ENCODE data around the gene UQCRH. TPM values are rescaled to one million over a fixed set of nuclear protein-coding genes. Genes with fewer than 3 reads are reported as not detected.
A peak's percentile ranks its signal among the peaks of the same experiment; 100 is the strongest.

Gene UQCRH
- total and polyA plus RNA-seq, 2 of the 13 experiments (the other 11 are each of a cell fraction or from before 2014, with no cell fraction given), result 548 to 556 TPM

GRCh38 chr1:46301406-46301807 lies 2.1 kb upstream of the UQCRH start (continued):
- TF ChIP-seq ZNF609 (CRISPR knock-in tag; IDR thresholded peaks at IDR 0.05; ENCODE audit: borderline replicate concordance) (no peak), NFAT5 (CRISPR knock-in tag; IDR thresholded peaks at IDR 0.05) (no peak), ZNF256 (CRISPR knock-in tag; conservative IDR thresholded peaks at IDR 0.05) (no peak), ZNF530 (CRISPR knock-in tag; IDR thresholded peaks at IDR 0.05; ENCODE audit: low read depth) (no peak), ZNF660 (CRISPR knock-in tag; IDR thresholded peaks at IDR 0.05; ENCODE audit: borderline replicate concordance, low read depth) (0 out of 2 replicates have a peak, but pooled peaks have one; percentile 15), ZSCAN21 (CRISPR knock-in tag; IDR thresholded peaks at IDR 0.05; ENCODE audit: borderline replicate concordance) (no peak), ZNF614 (CRISPR knock-in tag; IDR thresholded peaks at IDR 0.05; ENCODE audit: borderline replicate concordance) (no peak), ZNF574 (CRISPR knock-in tag; IDR thresholded peaks at IDR 0.05) (no peak), RORA (CRISPR knock-in tag; IDR thresholded peaks at IDR 0.05) (no peak), ERF (CRISPR knock-in tag; IDR thresholded peaks at IDR 0.05) (no peak), DPF2 (CRISPR knock-in tag; IDR thresholded peaks at IDR 0.05; ENCODE audit: borderline replicate concordance, low read depth) (no peak), POLR2AphosphoS5 (IDR thresholded peaks at IDR 0.05; ENCODE audit: low read depth, low read length) (0 out of 2 replicates have a peak, but pooled peaks have one; percentile 6), ZNF503 (CRISPR knock-in tag; IDR thresholded peaks at IDR 0.05) (no peak), ARNTL (CRISPR knock-in tag; IDR thresholded peaks at IDR 0.05) (peak; percentile 59; the same call in 1 of the 2 replicates), MEIS1 (CRISPR knock-in tag; IDR thresholded peaks at IDR 0.05; ENCODE audit: borderline replicate concordance) (no peak)

Data from HepG2 (cell line).